IMR-90 (cell line): ENCODE measurements around the gene THADA. TPM values are rescaled to one million over a fixed set of nuclear protein-coding genes. Genes with fewer than 3 reads are reported as not detected.
"Not testable (repeated sequence)": the region's sequence is repeated elsewhere in the genome, so short reads cannot be mapped to it uniquely, and the experiment has no call there.

Source experiments
- ATAC-seq: fragments of 200-7000 bp; cut with Tn5 transposase; 2 replicates; pipeline ENCODE4 v1.9.1; 2020; ENCODE audit warnings: low read depth, mild to moderate bottlenecking, moderate library complexity
- BruUV-seq: library from RNA; stranded (reverse); fragments of 400-500 nt; replicated peaks from 2 replicates; lab custom pipeline; 2021; lab: Mats Ljungman, UMichigan
- CTCF ChIA-PET: fragments of 300-600 bp; formaldehyde crosslinking; extraction: SDS; loops from one replicate; lab custom pipeline; 2021; ENCODE audit warnings: antibody characterized with exemption; lab: Yijun Ruan, JAX
- POLR2A ChIA-PET: fragments of 300-600 bp; sonication (Branson Sonifier 250); formaldehyde crosslinking; loops from one replicate; lab custom pipeline; 2022; ENCODE audit warnings: antibody characterized with exemption; ENCODE audit not compliant: unreplicated experiment; lab: Charles Lee
- DNase-seq: peaks from one replicate; pipeline ENCODE4 v3.0.0; 2013
- H2AFZ ChIP-seq: replicated peaks from 2 replicates; pipeline ENCODE3; 2013; ENCODE audit warnings: low read length, mild to moderate bottlenecking; ENCODE audit not compliant: poor library complexity
- H2AK5ac ChIP-seq: 2 replicates; pipeline ENCODE4 v1.6.1; 2013; ENCODE audit warnings: low read depth, low read length, inconsistent platforms
- H2AK9ac ChIP-seq: replicated peaks from 2 replicates; pipeline ENCODE3; 2013; ENCODE audit warnings: mild to moderate bottlenecking, low read depth, low read length, moderate library complexity; ENCODE audit not compliant: poor library complexity
- H2BK120ac ChIP-seq: 2 replicates; pipeline ENCODE4 v1.6.1; 2013; ENCODE audit warnings: low read depth, low read length, inconsistent platforms
- H2BK15ac ChIP-seq: 3 replicates; pipeline ENCODE4 v1.6.1; 2013; ENCODE audit warnings: low read depth, low read length, inconsistent platforms
- H2BK20ac ChIP-seq: 2 replicates; pipeline ENCODE4 v1.6.1; 2013; ENCODE audit warnings: low read depth, mild to moderate bottlenecking, inconsistent platforms, low read length, moderate library complexity
- H2BK5ac ChIP-seq: 2 replicates; pipeline ENCODE4 v1.6.1; 2013; ENCODE audit warnings: mild to moderate bottlenecking, low read depth, low read length, inconsistent platforms; ENCODE audit not compliant: poor library complexity, severe bottlenecking
- H3K14ac ChIP-seq: replicated peaks from 2 replicates; pipeline ENCODE4 v1.6.1; 2013; ENCODE audit warnings: low read depth, low read length, inconsistent platforms
- H3K18ac ChIP-seq: 2 replicates; pipeline ENCODE4 v1.6.1; 2013; ENCODE audit warnings: low read depth, low read length, control low read depth
- H3K23ac ChIP-seq: 2 replicates; pipeline ENCODE4 v1.6.1; 2013; ENCODE audit warnings: low read depth, low read length, inconsistent platforms
- H3K27ac ChIP-seq: 2 replicates; pipeline ENCODE4 v1.5.1; 2013; ENCODE audit warnings: mild to moderate bottlenecking, control low read depth, low read length; ENCODE audit not compliant: insufficient read depth
- H3K27me3 ChIP-seq: 2 replicates; pipeline ENCODE4 v1.6.1; 2013; ENCODE audit warnings: low read length; ENCODE audit not compliant: control insufficient read depth, insufficient read depth
- H3K36me3 ChIP-seq: 2 replicates; pipeline ENCODE4 v1.6.1; 2013; ENCODE audit warnings: low read length, mixed read lengths; ENCODE audit not compliant: control insufficient read depth, insufficient read depth
- H3K4ac ChIP-seq: 2 replicates; pipeline ENCODE4 v1.6.1; 2013; ENCODE audit warnings: low read depth, low read length, inconsistent platforms
- H3K4me1 ChIP-seq: 2 replicates; pipeline ENCODE4 v1.6.1; 2013; ENCODE audit warnings: low read length, mixed read lengths; ENCODE audit not compliant: control insufficient read depth, insufficient read depth
- H3K4me2 ChIP-seq: 2 replicates; pipeline ENCODE4 v1.6.1; 2013; ENCODE audit warnings: low read depth, mild to moderate bottlenecking, control low read depth, low read length, moderate library complexity
- H3K4me3 ChIP-seq: 2 replicates; pipeline ENCODE4 v1.5.1; 2013; ENCODE audit warnings: low read depth, mild to moderate bottlenecking, control low read depth, low read length, moderate library complexity; ENCODE audit not compliant: insufficient read depth
- H3K56ac ChIP-seq: 2 replicates; pipeline ENCODE4 v1.6.1; 2013; ENCODE audit warnings: low read length, inconsistent platforms; ENCODE audit not compliant: insufficient read depth; ENCODE audit errors: extremely low read depth
- H3K79me1 ChIP-seq, 2 experiments: 2 replicates each; pipeline ENCODE4 v1.6.1; 2013; ENCODE audit warnings: low read length in 2 of 2, inconsistent platforms in 1 of 2, low read depth in 1 of 2
- H3K9ac ChIP-seq: 2 replicates; pipeline ENCODE4 v1.6.1; 2013; ENCODE audit warnings: low read depth, low read length, control low read depth
- H3K9me1 ChIP-seq: 2 replicates; pipeline ENCODE4 v1.6.1; 2013; ENCODE audit warnings: low read length, inconsistent platforms; ENCODE audit not compliant: insufficient read depth
- H3K9me3 ChIP-seq: 2 replicates; pipeline ENCODE4 v1.6.1; 2013; ENCODE audit warnings: low read length; ENCODE audit not compliant: control insufficient read depth, insufficient read depth
- H4K20me1 ChIP-seq: 2 replicates; pipeline ENCODE4 v1.6.1; 2013; ENCODE audit warnings: low read length, inconsistent platforms; ENCODE audit not compliant: insufficient read depth
- H4K5ac ChIP-seq: 2 replicates; pipeline ENCODE4 v1.6.1; 2013; ENCODE audit warnings: mild to moderate bottlenecking, low read depth, low read length, control low read depth
- H4K8ac ChIP-seq, 2 experiments: 2 replicates each; pipeline ENCODE4 v1.6.1; 2013; ENCODE audit warnings: low read depth in 2 of 2, low read length in 2 of 2, control low read depth in 1 of 2, inconsistent platforms in 1 of 2
- H4K91ac ChIP-seq: 2 replicates; pipeline ENCODE4 v1.6.1; 2013; ENCODE audit warnings: low read depth, low read length, inconsistent platforms; ENCODE audit not compliant: insufficient read depth
- WGBS, 2 experiments: methylation state at CpG; one replicate each; pipeline versions ENCODE4 v1.1.5 to v1.1.7; 2013; ENCODE audit warnings: missing lambda C conversion rate in 2 of 2; ENCODE audit not compliant: insufficient read length in 1 of 2; ENCODE audit errors: extremely low coverage in 2 of 2; 5-methylcytosine and 5-hydroxymethylcytosine counted together
- dilution Hi-C: fragments of 300-500 bp; cut with HindIII; formaldehyde crosslinking; loops from one replicate; pipeline ENCODE4 v1.14.3; 2018; ENCODE audit warnings: low sequenced_read_pairs; ENCODE audit not compliant: unreplicated experiment
- in situ Hi-C: fragments of 300-500 bp; cut with MboI; formaldehyde crosslinking; loops from 3 replicates; pipeline ENCODE4 v1.14.3; 2019; ENCODE audit warnings: low sequenced_read_pairs, inconsistent platforms, mixed read lengths
- intact Hi-C: fragments of 100-400 bp; cut with micrococcal nuclease; formaldehyde crosslinking; loops from 2 replicates; pipeline ENCODE4 v1.10.0; 2022
- polyA plus RNA-seq, 3 experiments: library from polyadenylated mRNA; depleted of rRNA; stranded (reverse); fragments of >200 nt; gene quantifications; 2 replicates each; pipeline ENCODE4 v1.2.3, GENCODE V29; 2012; ENCODE audit warnings: low replicate concordance in 1 of 3
- total RNA-seq: library from RNA; depleted of rRNA; stranded (reverse); fragments of >200 nt; gene quantifications from 2 replicates; pipeline ENCODE4 v1.2.3, GENCODE V29; 2012

Gene THADA
- total and polyA plus RNA-seq, 2 of the 4 experiments (the other 2 are of a cell fraction) = 10.5 to 21.3 TPM

- dilution Hi-C loops, H3K27me3 ChIP-seq, POLR2A ChIA-PET, H3K4me3 ChIP-seq, H3K79me1 ChIP-seq, ATAC-seq, H2AK9ac ChIP-seq, H3K9me3 ChIP-seq, H3K9me1 ChIP-seq, in situ Hi-C loops, H2BK15ac ChIP-seq, H3K36me3 ChIP-seq, H3K9ac ChIP-seq, CTCF ChIA-PET, BruUV-seq, H4K20me1 ChIP-seq, H3K23ac ChIP-seq, H2AFZ ChIP-seq, H4K8ac ChIP-seq, H3K56ac ChIP-seq, H3K4me2 ChIP-seq, H2BK5ac ChIP-seq: not testable (repeated sequence)
- Histone ChIP-seq H3K4me1 (peaks cover 21% of the 10 kb centered on the region), H4K91ac (peak overlapping the region; percentile 24; the same call in 1 of the 2 replicates), H4K5ac (peak overlapping the region; percentile 64), H2BK120ac (0 out of 2 replicates have a peak overlapping the region, but pooled peaks have one; percentile 0), H3K14ac (peak overlapping the region; percentile 15; the same call in 1 of the 2 replicates), H3K27ac (peak overlapping the region; percentile 3; the same call in 1 of the 2 replicates), H2AK5ac (peak overlapping the region; percentile 54; the same call in 1 of the 2 replicates), H2BK20ac (0 out of 2 replicates have a peak overlapping the region, but pooled peaks have one; percentile 59), H3K4ac (peak overlapping the region; percentile 24; the same call in 1 of the 2 replicates), H3K18ac (peak overlapping the region; percentile 88)
- WGBS, 2 experiments = no CpG with 5 or more reads among the region's 8 CpGs
- intact Hi-C loops = loop anchor here (5.0 kb wide), 1 partner anchor 39 kb away; no protein-coding TSS in a partner anchor
- peak; percentile 61 for DNase-seq
Measured at GRCh38 chr2:43396344-43396743, 199.5 kb downstream of the THADA start.
